CD14-positive monocyte (primary cell): Measurements from ENCODE around the gene C1QTNF3. TPM values are rescaled to one million over a fixed set of nuclear protein-coding genes. Genes with fewer than 3 reads are reported as not detected.

Experiments
- DNase-seq, 3 donors: peaks; one replicate each; pipeline ENCODE4 v3.0.0-alpha.2; 2011 to 2022
- H2AFZ ChIP-seq: 2 replicates; pipeline ENCODE4 v1.6.0; 2012; ENCODE audit warnings: mild to moderate bottlenecking, low read depth, low read length, inconsistent platforms; ENCODE audit not compliant: insufficient read depth, poor library complexity, severe bottlenecking
- H3K27ac ChIP-seq, 2 donors: 1 replicate in 1 of 2; 2 replicates in 1 of 2; pipeline ENCODE4 v1.5.1; 2012 to 2013; ENCODE audit warnings: low read length in 2 of 2, control low read depth in 1 of 2, inconsistent platforms in 1 of 2, low read depth in 1 of 2, mild to moderate bottlenecking in 1 of 2
- H3K27me3 ChIP-seq, 2 donors: one replicate each; pipeline versions ENCODE4 v1.6.0 to v1.6.1; 2011 to 2013; ENCODE audit warnings: low read length in 2 of 2; ENCODE audit not compliant: control insufficient read depth in 2 of 2, insufficient read depth in 2 of 2
- H3K36me3 ChIP-seq, 2 donors: replicated peaks in 1 of 2; 1 replicate in 1 of 2; 2 replicates in 1 of 2; pipeline versions ENCODE4 v1.5.1 to v1.6.1; 2012 to 2013; ENCODE audit warnings: low read length in 2 of 2, control low read depth in 1 of 2, inconsistent platforms in 1 of 2, mild to moderate bottlenecking in 1 of 2; ENCODE audit not compliant: insufficient read depth in 2 of 2, control insufficient read depth in 1 of 2
- H3K4me1 ChIP-seq, 2 donors: 1 replicate in 1 of 2; 2 replicates in 1 of 2; pipeline versions ENCODE4 v1.5.1 to v1.6.1; 2012 to 2013; ENCODE audit warnings: low read length in 2 of 2, control low read depth in 1 of 2, inconsistent platforms in 1 of 2, mild to moderate bottlenecking in 1 of 2, moderate library complexity in 1 of 2; ENCODE audit not compliant: insufficient read depth in 2 of 2, control insufficient read depth in 1 of 2
- H3K4me2 ChIP-seq: replicated peaks from 2 replicates; pipeline ENCODE3; 2012; ENCODE audit warnings: low read length, moderate library complexity, mild to moderate bottlenecking; ENCODE audit not compliant: poor library complexity, severe bottlenecking; ENCODE audit errors: extremely low read depth
- H3K4me3 ChIP-seq, 3 experiments: fragments of 200-600 bp in 1 of 3; sonication (generic) in 1 of 3; replicated peaks in 1 of 3; 1 replicate in 2 of 3; 2 replicates in 1 of 3; pipeline ENCODE4 v1.5.1; 2011 to 2013; ENCODE audit warnings: low read length in 3 of 3, mild to moderate bottlenecking in 3 of 3, control low read depth in 2 of 3, low read depth in 2 of 3, inconsistent platforms in 1 of 3, moderate library complexity in 1 of 3
- H3K79me2 ChIP-seq: 2 replicates; pipeline ENCODE4 v1.6.0; 2012; ENCODE audit warnings: mild to moderate bottlenecking, control low read depth, inconsistent platforms, low read length, moderate library complexity; ENCODE audit not compliant: insufficient read depth
- H3K9ac ChIP-seq: 2 replicates; pipeline ENCODE4 v1.6.0; 2017; ENCODE audit warnings: low read length, mild to moderate bottlenecking; ENCODE audit not compliant: insufficient read depth, poor library complexity, severe bottlenecking
- H3K9me3 ChIP-seq, 2 donors: replicated peaks in 1 of 2; 1 replicate in 1 of 2; 2 replicates in 1 of 2; pipeline versions ENCODE4 v1.5.1 to v1.6.1; 2012 to 2013; ENCODE audit warnings: low read length in 2 of 2, control low read depth in 1 of 2; ENCODE audit not compliant: control insufficient read depth in 1 of 2, insufficient read depth in 1 of 2
- H4K20me1 ChIP-seq: 2 replicates; pipeline ENCODE4 v1.6.0; 2012; ENCODE audit warnings: mild to moderate bottlenecking, low read length, control low read depth, moderate library complexity; ENCODE audit not compliant: insufficient read depth
- H3K27ac Mint-ChIP-seq, 7 donors: one replicate each; pipeline ENCODE4 v1.8.0; 2020; ENCODE audit warnings: mild to moderate bottlenecking in 7 of 7, mixed read lengths in 7 of 7, moderate library complexity in 6 of 7, inconsistent platforms in 2 of 7
- H3K27me3 Mint-ChIP-seq, 3 donors: one replicate each; pipeline ENCODE4 v1.8.0; 2021 to 2022; ENCODE audit warnings: low read depth in 3 of 3, mild to moderate bottlenecking in 3 of 3, mixed read lengths in 3 of 3, moderate library complexity in 3 of 3, inconsistent platforms in 1 of 3
- H3K36me3 Mint-ChIP-seq, 2 donors: one replicate each; pipeline ENCODE4 v1.8.0; 2020; ENCODE audit warnings: mixed read lengths in 2 of 2, inconsistent platforms in 1 of 2, mild to moderate bottlenecking in 1 of 2
- H3K4me1 Mint-ChIP-seq: one replicate; pipeline ENCODE4 v1.8.0; 2020; ENCODE audit warnings: mild to moderate bottlenecking, mixed read lengths
- H3K4me3 Mint-ChIP-seq, 2 donors: one replicate each; pipeline ENCODE4 v1.8.0; 2020; ENCODE audit warnings: mild to moderate bottlenecking in 2 of 2, mixed read lengths in 2 of 2, moderate library complexity in 1 of 2
- H3K9me3 Mint-ChIP-seq, 7 donors: one replicate each; pipeline ENCODE4 v1.8.0; 2020 to 2022; ENCODE audit warnings: mixed read lengths in 7 of 7, mild to moderate bottlenecking in 6 of 7, moderate library complexity in 6 of 7, inconsistent platforms in 2 of 7
- WGBS: methylation state at CpG from one replicate; pipeline ENCODE4 v1.1.5; 2013; ENCODE audit warnings: missing lambda C conversion rate; ENCODE audit not compliant: insufficient coverage; 5-methylcytosine and 5-hydroxymethylcytosine counted together
- intact Hi-C, 2 donors: fragments of 100-400 bp; cut with micrococcal nuclease; formaldehyde crosslinking; loops; one replicate each; pipeline versions ENCODE4 v1.15.0 to v1.15.1; 2023
- polyA plus RNA-seq, 3 donors: library from polyadenylated mRNA; depleted of rRNA in 1 of 3; unstranded in 2 of 3; stranded (reverse) in 1 of 3; fragments of 300-500 nt in 2 of 3; fragments of >200 nt in 1 of 3; fragmentation: Illumina TruSeq in 2 of 3; gene quantifications; 1 replicate in 2 of 3; 2 replicates in 1 of 3; pipeline ENCODE4 v1.2.3, GENCODE V29; 2012 to 2021
- TF ChIP-seq, protein P1 (sequence below): fragments of 200-600 bp; IDR thresholded peaks from one replicate; pipeline ENCODE4 v1.8.0; 2022; ENCODE audit warnings: antibody characterized with exemption, mild to moderate bottlenecking

Gene C1QTNF3
- polyA plus RNA-seq, 3 donors, result 1.5 TPM; not detected in 2

DNA sequence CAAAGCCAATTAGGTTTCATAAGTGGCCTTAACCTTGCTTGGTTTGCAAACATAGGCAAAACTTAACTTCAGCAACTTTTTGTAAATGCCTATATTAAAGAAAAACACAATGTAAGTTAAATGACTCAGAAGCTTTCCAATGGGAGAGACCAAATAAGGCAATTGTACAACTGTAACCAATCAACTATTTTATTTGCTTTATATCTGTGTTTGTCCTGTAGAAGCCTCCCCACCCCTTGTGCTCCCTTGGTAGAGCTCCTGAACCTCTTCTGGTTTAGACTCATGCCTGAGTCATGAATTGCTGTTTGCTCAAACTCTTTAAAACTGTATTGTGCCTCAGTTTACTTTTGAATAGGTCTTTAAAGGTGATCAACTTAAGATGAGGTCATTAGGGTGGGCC is 3.0 kb upstream of the C1QTNF3 start:
- H3K36me3 Mint-ChIP-seq, result peaks cover 5 to 10% of the 10 kb centered on the region in 2 donors
- no peak overlapping the region for H3K4me3 ChIP-seq
- H3K27ac Mint-ChIP-seq, result peak overlapping the region in 1 of 7 donors; percentile 73
- H3K36me3 ChIP-seq, result no peaks in the 10 kb centered on the region
- H3K4me1 Mint-ChIP-seq, result peaks cover 29% of the 10 kb centered on the region
- no peaks in the 10 kb centered on the region for H3K79me2 ChIP-seq
- H3K4me2 ChIP-seq, result no peak overlapping the region
- DNase-seq, result no peak
- no peak overlapping the region for H3K9ac ChIP-seq
- no peak overlapping the region for H3K4me3 Mint-ChIP-seq
- no peak overlapping the region for H3K27ac ChIP-seq
- no peaks in the 10 kb centered on the region for H3K9me3 Mint-ChIP-seq
- H2AFZ ChIP-seq, result no peak overlapping the region
- intact Hi-C loops, result no loop called here
- no peaks in the 10 kb centered on the region for H3K27me3 ChIP-seq
- H3K9me3 ChIP-seq, result no peaks in the 10 kb centered on the region
- no peaks in the 10 kb centered on the region for H3K27me3 Mint-ChIP-seq
- TF ChIP-seq, protein P1, sequence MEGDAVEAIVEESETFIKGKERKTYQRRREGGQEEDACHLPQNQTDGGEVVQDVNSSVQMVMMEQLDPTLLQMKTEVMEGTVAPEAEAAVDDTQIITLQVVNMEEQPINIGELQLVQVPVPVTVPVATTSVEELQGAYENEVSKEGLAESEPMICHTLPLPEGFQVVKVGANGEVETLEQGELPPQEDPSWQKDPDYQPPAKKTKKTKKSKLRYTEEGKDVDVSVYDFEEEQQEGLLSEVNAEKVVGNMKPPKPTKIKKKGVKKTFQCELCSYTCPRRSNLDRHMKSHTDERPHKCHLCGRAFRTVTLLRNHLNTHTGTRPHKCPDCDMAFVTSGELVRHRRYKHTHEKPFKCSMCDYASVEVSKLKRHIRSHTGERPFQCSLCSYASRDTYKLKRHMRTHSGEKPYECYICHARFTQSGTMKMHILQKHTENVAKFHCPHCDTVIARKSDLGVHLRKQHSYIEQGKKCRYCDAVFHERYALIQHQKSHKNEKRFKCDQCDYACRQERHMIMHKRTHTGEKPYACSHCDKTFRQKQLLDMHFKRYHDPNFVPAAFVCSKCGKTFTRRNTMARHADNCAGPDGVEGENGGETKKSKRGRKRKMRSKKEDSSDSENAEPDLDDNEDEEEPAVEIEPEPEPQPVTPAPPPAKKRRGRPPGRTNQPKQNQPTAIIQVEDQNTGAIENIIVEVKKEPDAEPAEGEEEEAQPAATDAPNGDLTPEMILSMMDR, result no peak
- peaks cover 25 to 28% of the 10 kb centered on the region in 2 donors for H3K4me1 ChIP-seq
- no peaks in the 10 kb centered on the region for H4K20me1 ChIP-seq

DNA sequence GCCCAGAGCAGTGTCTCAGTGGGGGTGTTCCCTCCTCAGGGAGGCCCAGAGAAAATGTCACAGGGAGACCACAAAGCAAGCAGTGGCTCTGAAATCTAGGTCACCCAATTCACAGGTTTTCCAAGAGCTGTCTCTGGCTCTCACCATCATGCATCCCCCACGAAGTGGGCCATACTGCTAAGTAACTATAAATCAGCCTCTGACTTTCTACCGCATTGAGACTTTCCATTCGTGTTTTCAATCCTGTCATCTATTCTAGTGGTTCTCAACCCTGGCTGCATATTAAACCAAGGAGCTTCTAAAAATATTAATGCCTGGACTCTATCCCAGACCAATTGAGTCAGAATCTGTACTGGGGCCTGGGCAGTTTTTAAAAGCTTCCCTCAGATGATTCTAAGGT is 2.0 kb upstream of the C1QTNF3 start:
- H3K9me3 Mint-ChIP-seq, result no peaks in the 10 kb centered on the region
- WGBS, result 93% methylated on average over 3 of the region's 3 CpGs
- peaks cover 25 to 28% of the 10 kb centered on the region in 2 donors for H3K4me1 ChIP-seq
- no peak overlapping the region for H3K27ac Mint-ChIP-seq
- TF ChIP-seq, protein P1, result no peak
- H3K36me3 Mint-ChIP-seq, result peaks cover 3 to 4% of the 10 kb centered on the region in 2 donors
- no peak overlapping the region for H3K4me3 ChIP-seq
- H3K79me2 ChIP-seq, result no peaks in the 10 kb centered on the region
- no peaks in the 10 kb centered on the region for H3K27me3 Mint-ChIP-seq
- H3K27ac ChIP-seq, result no peak overlapping the region
- H3K4me3 Mint-ChIP-seq, result no peak overlapping the region
- H3K36me3 ChIP-seq, result no peaks in the 10 kb centered on the region
- no peaks in the 10 kb centered on the region for H3K27me3 ChIP-seq
- intact Hi-C loops, result no loop called here
- no peak overlapping the region for H2AFZ ChIP-seq
- no peaks in the 10 kb centered on the region for H4K20me1 ChIP-seq
- no peak overlapping the region for H3K4me2 ChIP-seq
- peaks cover 29% of the 10 kb centered on the region for H3K4me1 Mint-ChIP-seq
- H3K9ac ChIP-seq, result no peak overlapping the region
- DNase-seq, result no peak
- no peaks in the 10 kb centered on the region for H3K9me3 ChIP-seq
